H1 (cell line): ENCODE measurements around the gene SENP2. TPM values are rescaled to one million over a fixed set of nuclear protein-coding genes. Genes with fewer than 3 reads are reported as not detected.

Source experiments
- CTCF ChIA-PET: fragments of 300-600 bp; sonication (Branson Sonifier 250); formaldehyde crosslinking; loops from one replicate; lab custom pipeline; 2021; ENCODE audit not compliant: partially characterized antibody; lab: Charles Lee
- POLR2A ChIA-PET: fragments of 300-600 bp; sonication (Branson Sonifier 250); formaldehyde crosslinking; loops from one replicate; lab custom pipeline; 2021; ENCODE audit warnings: inconsistent platforms; ENCODE audit not compliant: partially characterized antibody; lab: Charles Lee
- DNase-seq, 2 experiments: peaks; one replicate each; pipeline versions ENCODE4 v3.0.0 to v3.0.0-alpha.2; 2010 to 2022; ENCODE audit warnings: low spot score in 2 of 2, low read depth in 1 of 2, mixed read lengths in 1 of 2
- FAIRE-seq: peaks from 2 replicates; lab custom pipeline; 2011; peaks lifted over from hg19 to GRCh38; lab: Jason Lieb, UNC
- H2AFZ ChIP-seq: 2 replicates; pipeline ENCODE4 v1.8.1; 2012; ENCODE audit warnings: low read length, inconsistent platforms
- H2AK5ac ChIP-seq: 2 replicates; pipeline ENCODE4 v1.6.1; 2013; ENCODE audit warnings: low read depth, low read length
- H2BK120ac ChIP-seq: replicated peaks from 2 replicates; pipeline ENCODE3; 2013; ENCODE audit warnings: low read depth, low read length, inconsistent platforms
- H2BK12ac ChIP-seq: 2 replicates; pipeline ENCODE4 v1.6.1; 2013; ENCODE audit warnings: low read depth, low read length
- H2BK15ac ChIP-seq: 2 replicates; pipeline ENCODE4 v1.6.1; 2013; ENCODE audit warnings: low read length
- H2BK20ac ChIP-seq: 2 replicates; pipeline ENCODE4 v1.6.1; 2013; ENCODE audit warnings: low read length
- H2BK5ac ChIP-seq: 2 replicates; pipeline ENCODE4 v1.6.1; 2013; ENCODE audit warnings: low read depth, low read length
- H3K14ac ChIP-seq: 2 replicates; pipeline ENCODE4 v1.6.1; 2013; ENCODE audit warnings: inconsistent platforms; ENCODE audit not compliant: insufficient read length
- H3K18ac ChIP-seq: 2 replicates; pipeline ENCODE4 v1.6.1; 2013; ENCODE audit warnings: low read length; ENCODE audit errors: extremely low read depth
- H3K23ac ChIP-seq: 2 replicates; pipeline ENCODE4 v1.6.1; 2013; ENCODE audit warnings: inconsistent platforms; ENCODE audit not compliant: insufficient read length
- H3K23me2 ChIP-seq: 2 replicates; pipeline ENCODE4 v1.6.1; 2013; ENCODE audit warnings: low read depth, low read length
- H3K27ac ChIP-seq: 2 replicates; pipeline ENCODE4 v1.6.1; 2011; ENCODE audit warnings: low read depth, low read length, inconsistent platforms
- H3K27me3 ChIP-seq, 4 experiments: replicated peaks in 1 of 4; 1 replicate in 1 of 4; 2 replicates in 3 of 4; pipeline versions ENCODE4 v1.6.1 to v1.8.1; 2011 to 2013; ENCODE audit warnings: low read length in 3 of 4, mild to moderate bottlenecking in 3 of 4, inconsistent platforms in 2 of 4, mixed read lengths in 2 of 4, moderate library complexity in 1 of 4; ENCODE audit not compliant: control insufficient read depth in 3 of 4, insufficient read depth in 3 of 4; ENCODE audit errors: extremely low read depth in 1 of 4
- H3K36me3 ChIP-seq, 4 experiments: 2 replicates each; pipeline versions ENCODE4 v1.6.1 to v1.8.1; 2011 to 2013; ENCODE audit warnings: mild to moderate bottlenecking in 4 of 4, low read length in 3 of 4, moderate library complexity in 2 of 4, control low read depth in 1 of 4, inconsistent platforms in 1 of 4; ENCODE audit not compliant: insufficient read depth in 4 of 4, control insufficient read depth in 2 of 4
- H3K4ac ChIP-seq: replicated peaks from 2 replicates; pipeline ENCODE3; 2013; ENCODE audit warnings: low read length, low read depth, mixed read lengths, inconsistent platforms; ENCODE audit not compliant: insufficient read length
- H3K4me1 ChIP-seq, 4 experiments: replicated peaks in 1 of 4; 1 replicate in 1 of 4; 2 replicates in 3 of 4; pipeline versions ENCODE4 v1.6.1 to v1.8.1; 2011 to 2013; ENCODE audit warnings: low read length in 3 of 4, inconsistent platforms in 2 of 4, mixed read lengths in 1 of 4; ENCODE audit not compliant: insufficient read depth in 4 of 4, control insufficient read depth in 3 of 4
- H3K4me2 ChIP-seq, 2 experiments: 2 replicates each; pipeline versions ENCODE4 v1.6.1 to v1.8.1; 2011 to 2013; ENCODE audit warnings: low read depth in 2 of 2, low read length in 2 of 2, control low read depth in 1 of 2, inconsistent platforms in 1 of 2, mild to moderate bottlenecking in 1 of 2; ENCODE audit not compliant: insufficient read depth in 1 of 2
- H3K4me3 ChIP-seq, 4 experiments: fragments of 200-600, 300-600 bp in 1 of 4; sonication (generic), shearing (Covaris generic), sonication (Bioruptor Twin) in 1 of 4; 2 replicates each; pipeline versions ENCODE4 v1.5.1 to v1.8.1; 2011 to 2016; ENCODE audit warnings: low read length in 4 of 4, low read depth in 3 of 4, control low read depth in 2 of 4, inconsistent platforms in 2 of 4, mild to moderate bottlenecking in 2 of 4, mixed read lengths in 1 of 4, moderate library complexity in 1 of 4; ENCODE audit not compliant: insufficient read depth in 2 of 4; ENCODE audit errors: extremely low read depth in 1 of 4
- H3K56ac ChIP-seq: replicated peaks from 2 replicates; pipeline ENCODE3; 2013; ENCODE audit warnings: low read depth, mild to moderate bottlenecking, mixed read lengths, low read length, inconsistent platforms; ENCODE audit not compliant: insufficient read length
- H3K79me1 ChIP-seq: 2 replicates; pipeline ENCODE4 v1.6.1; 2013; ENCODE audit warnings: low read depth, low read length, control low read depth
- H3K79me2 ChIP-seq, 2 experiments: 2 replicates each; pipeline versions ENCODE4 v1.6.1 to v1.8.1; 2012 to 2013; ENCODE audit warnings: low read length in 2 of 2, mild to moderate bottlenecking in 2 of 2, inconsistent platforms in 1 of 2; ENCODE audit not compliant: insufficient read depth in 2 of 2, control insufficient read depth in 1 of 2
- H3K9ac ChIP-seq, 4 experiments: replicated peaks in 1 of 4; 1 replicate in 1 of 4; 2 replicates in 3 of 4; pipeline versions ENCODE4 v1.6.1 to v1.8.1; 2011 to 2013; ENCODE audit warnings: low read depth in 3 of 4, low read length in 3 of 4, control low read depth in 2 of 4, mild to moderate bottlenecking in 2 of 4, moderate library complexity in 2 of 4, inconsistent platforms in 1 of 4; ENCODE audit errors: extremely low read depth in 1 of 4
- H3K9me3 ChIP-seq, 2 experiments: 2 replicates each; pipeline versions ENCODE4 v1.6.1 to v1.8.1; 2012 to 2013; ENCODE audit warnings: mild to moderate bottlenecking in 2 of 2, moderate library complexity in 2 of 2, control low read depth in 1 of 2, inconsistent platforms in 1 of 2, low read depth in 1 of 2, low read length in 1 of 2, mixed read lengths in 1 of 2; ENCODE audit not compliant: insufficient read depth in 2 of 2
- H4K20me1 ChIP-seq, 2 experiments: replicated peaks in 1 of 2; 2 replicates each; pipeline versions ENCODE3 to v1.8.1; 2011 to 2013; ENCODE audit warnings: inconsistent platforms in 2 of 2, low read length in 2 of 2, mild to moderate bottlenecking in 1 of 2; ENCODE audit not compliant: insufficient read depth in 2 of 2, control insufficient read depth in 1 of 2
- H4K5ac ChIP-seq: 2 replicates; pipeline ENCODE4 v1.6.1; 2013; ENCODE audit warnings: low read length, low read depth, mixed read lengths, inconsistent platforms; ENCODE audit not compliant: insufficient read length
- H4K8ac ChIP-seq: 2 replicates; pipeline ENCODE4 v1.8.0; 2013; ENCODE audit warnings: mild to moderate bottlenecking, moderate library complexity, low read length, inconsistent platforms; ENCODE audit not compliant: insufficient read depth; ENCODE audit errors: extremely low read depth
- H4K91ac ChIP-seq: replicated peaks from 2 replicates; pipeline ENCODE3; 2013; ENCODE audit warnings: low read length, mixed read lengths, inconsistent platforms; ENCODE audit not compliant: insufficient read length
- CBX5 ChIP-seq: fragments of 300-800, 300-1000 bp; sonication (generic); IDR thresholded peaks from 2 replicates; pipeline ENCODE4 v1.7.1; 2016; ENCODE audit warnings: antibody characterized with exemption, low read length, low read depth
- CHD2 ChIP-seq: IDR thresholded peaks from 2 replicates; pipeline ENCODE4 v1.6.1; 2012; ENCODE audit warnings: low read length, improper control_type of control experiment
- POLR2AphosphoS5 ChIP-seq: IDR thresholded peaks from 2 replicates; pipeline ENCODE4 v1.6.1; 2011; ENCODE audit warnings: low read depth, low read length
- TAF1 ChIP-seq: IDR thresholded peaks from 2 replicates; pipeline ENCODE4 v1.6.1; 2011; ENCODE audit warnings: mild to moderate bottlenecking, low read depth, low read length
- TEAD4 ChIP-seq: IDR thresholded peaks from 2 replicates; pipeline ENCODE4 v1.6.1; 2012; ENCODE audit warnings: low read depth, low read length, inconsistent platforms, mixed read lengths
- WGBS, 2 experiments: shearing (Covaris generic) in 1 of 2; methylation state at CpG; one replicate each; pipeline versions ENCODE4 v1.1.6 to v1.1.7; 2013 to 2015; ENCODE audit warnings: low lambda C conversion rate in 2 of 2, mixed read lengths in 2 of 2, inconsistent platforms in 1 of 2, low coverage in 1 of 2, missing lambda C conversion rate in 1 of 2; ENCODE audit not compliant: insufficient replicate concordance in 2 of 2, insufficient coverage in 1 of 2, insufficient read length in 1 of 2; ENCODE audit errors: extremely low coverage in 1 of 2, missing lambda C conversion rate in 1 of 2; 5-methylcytosine and 5-hydroxymethylcytosine counted together
- polyA plus RNA-seq, 7 experiments: library from polyadenylated mRNA; depleted of rRNA in 3 of 7; stranded (reverse) in 5 of 7; unstranded in 2 of 7; fragments of >200 nt in 5 of 7; fragments of 200-250 nt in 2 of 7; gene quantifications; 1 replicate in 5 of 7; 2 replicates in 1 of 7; 4 replicates in 1 of 7; pipeline versions ENCODE4 v1.2.1 to v1.2.3, GENCODE V29; 2011 to 2013; ENCODE audit warnings: missing spikeins in 2 of 7, mixed read lengths in 2 of 7
- total RNA-seq: library from RNA; stranded (reverse); fragmentation: NEBNext Ultra II Directional; extraction: Animal tissue kit (Norgen Biotek cat#: 25700); gene quantifications from 2 replicates; pipeline ENCODE4 v1.2.1, GENCODE V29; 2021
- TF ChIP-seq, protein P1 (sequence below): IDR thresholded peaks from 2 replicates; pipeline ENCODE4 v1.6.1; 2011; ENCODE audit warnings: low read depth, mild to moderate bottlenecking, low read length; ENCODE audit not compliant: insufficient read depth

SENP2 gene
- total and polyA plus RNA-seq, 2 of the 8 experiments (the other 6 are each of a cell fraction or from before 2014, with no cell fraction given): 25.2 to 69.3 TPM

DNA sequence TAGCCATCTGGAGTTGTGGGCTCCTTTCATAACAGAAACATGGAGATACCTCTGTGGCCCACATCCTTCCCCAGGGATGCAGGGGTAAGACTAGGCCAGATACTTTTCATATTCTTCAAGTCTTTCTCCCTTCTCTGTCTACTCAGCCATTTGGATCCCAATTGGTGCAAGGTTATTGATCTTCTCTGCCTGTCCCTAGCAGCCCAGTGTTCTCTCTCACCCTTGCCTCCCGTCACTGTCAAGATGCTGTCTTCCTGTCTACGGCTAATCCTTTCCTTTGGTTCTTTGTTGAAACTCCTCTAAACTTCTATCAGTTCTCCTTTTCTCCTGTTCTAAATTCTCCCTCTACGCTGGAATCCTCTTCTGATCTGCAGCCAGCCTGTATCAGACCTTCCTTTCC is 51.3 kb downstream of the SENP2 start:
- no peak overlapping the region for H3K4me2 ChIP-seq
- no peak overlapping the region for H3K9ac ChIP-seq
- H2AK5ac ChIP-seq: 0 out of 2 replicates have a peak overlapping the region, but pooled peaks have one; percentile 53
- no peaks in the 10 kb centered on the region for H3K23me2 ChIP-seq
- no peak overlapping the region for H2BK120ac ChIP-seq
- no peak overlapping the region for H4K5ac ChIP-seq
- H2BK12ac ChIP-seq: no peak overlapping the region
- TF ChIP-seq CBX5 (no peak), POLR2AphosphoS5 (peak; percentile 73), TEAD4 (no peak), CHD2 (no peak), TAF1 (no peak)
- TF ChIP-seq, protein P1, sequence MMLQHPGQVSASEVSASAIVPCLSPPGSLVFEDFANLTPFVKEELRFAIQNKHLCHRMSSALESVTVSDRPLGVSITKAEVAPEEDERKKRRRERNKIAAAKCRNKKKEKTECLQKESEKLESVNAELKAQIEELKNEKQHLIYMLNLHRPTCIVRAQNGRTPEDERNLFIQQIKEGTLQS: no peak
- H4K91ac ChIP-seq: no peak overlapping the region
- H3K27me3 ChIP-seq: no peaks in the 10 kb centered on the region
- no peak overlapping the region for H2AFZ ChIP-seq
- no peaks in the 10 kb centered on the region for H3K79me2 ChIP-seq
- H4K8ac ChIP-seq: no peak overlapping the region
- no peak overlapping the region for H3K4me3 ChIP-seq
- H3K56ac ChIP-seq: no peak overlapping the region
- no peak overlapping the region for H2BK5ac ChIP-seq
- no peak overlapping the region for H3K23ac ChIP-seq
- H3K27ac ChIP-seq: no peak overlapping the region
- no peak overlapping the region for H2BK20ac ChIP-seq
- ChIA-PET CTCF (no interaction called here), POLR2A (interaction anchor here (1.3 kb wide), 1 partner anchor 10 kb away, joined by 3 read pairs; no protein-coding TSS in a partner anchor)
- H2BK15ac ChIP-seq: no peak overlapping the region
- no peaks in the 10 kb centered on the region; a peak in 1 of 7 replicates for H3K4me1 ChIP-seq
- H3K36me3 ChIP-seq: peaks cover 0 to 3% (median 0%) of the 10 kb centered on the region in 4 experiments; a peak in 2 of 8 replicates
- no peaks in the 10 kb centered on the region for H4K20me1 ChIP-seq
- no peak overlapping the region for H3K4ac ChIP-seq
- WGBS, 2 experiments: 82% methylated on average over 3 of the region's 3 CpGs; no CpG with 5 or more reads in 1 of the 2 experiments
- H3K14ac ChIP-seq: no peak overlapping the region
- no peaks in the 10 kb centered on the region for H3K79me1 ChIP-seq
- DNase-seq (no peak), FAIRE-seq (no peak)
- H3K9me3 ChIP-seq: no peaks in the 10 kb centered on the region
- H3K18ac ChIP-seq: no peak overlapping the region
